SH-SY5Y (cell line): ENCODE data around the gene ASPRV1.

Experiments used
- GATA2 ChIP-seq: IDR thresholded peaks from 2 replicates; pipeline ENCODE4 v1.6.1; 2011; ENCODE audit warnings: mild to moderate bottlenecking, low read depth, low read length
- GATA3 ChIP-seq: IDR thresholded peaks from 2 replicates; pipeline ENCODE4 v1.6.1; 2011; ENCODE audit warnings: low read depth, mild to moderate bottlenecking, low read length, moderate library complexity

The ASPRV1 gene

GRCh38 chr2:69959425-69959824 lies 2.0 kb downstream of the ASPRV1 start:
- no peak for TF ChIP-seq GATA2
- no peak for TF ChIP-seq GATA3

- TF ChIP-seq GATA3 (no peak), GATA2 (no peak)
These were observed 3.0 kb downstream of the ASPRV1 start for GRCh38 chr2:69958480-69958879.

- no peak for TF ChIP-seq GATA3
These were observed 3.5 kb downstream of the ASPRV1 start for GRCh38 chr2:69957965-69958364.

GRCh38 chr2:69956475-69956979 lies 4.9 kb downstream of the ASPRV1 start:
- TF ChIP-seq GATA3 (no peak), GATA2 (no peak)

- TF ChIP-seq GATA3 (no peak), GATA2 (no peak)
These were observed 6.4 kb downstream of the ASPRV1 start for GRCh38 chr2:69955029-69955428.

GRCh38 chr2:69954084-69954483 lies 7.3 kb downstream of the ASPRV1 start:
- TF ChIP-seq GATA2 (no peak), GATA3 (no peak)

GRCh38 chr2:69952336-69953115 lies 8.9 kb downstream of the ASPRV1 start:
- TF ChIP-seq GATA3 (no peak), GATA2 (no peak)

- TF ChIP-seq GATA3 (no peak), GATA2 (no peak)
These were observed 11.2 kb downstream of the ASPRV1 start for GRCh38 chr2:69950241-69950640.

- TF ChIP-seq GATA2 (no peak), GATA3 (no peak)
These were observed 12.3 kb downstream of the ASPRV1 start for GRCh38 chr2:69948963-69949645.

GRCh38 chr2:69948032-69948962 lies 13.1 kb downstream of the ASPRV1 start:
- TF ChIP-seq GATA2 = no peak
- TF ChIP-seq GATA3 = no peak

- TF ChIP-seq GATA3 (no peak), GATA2 (no peak)
These were observed 14.0 kb downstream of the ASPRV1 start for GRCh38 chr2:69947325-69947931.

- no peak for TF ChIP-seq GATA3
- no peak for TF ChIP-seq GATA2
These were observed 14.8 kb downstream of the ASPRV1 start for GRCh38 chr2:69946351-69947324.
